Glutamatergic neuron (in vitro differentiated cells): Measurements from ENCODE around the gene CBFA2T3. TPM values are rescaled to one million over a fixed set of nuclear protein-coding genes. Genes with fewer than 3 reads are reported as not detected.
A peak's percentile ranks its signal among the peaks of the same experiment; 100 is the strongest.

ENCODE experiments used
- DNase-seq: peaks from one replicate; pipeline ENCODE4 v3.0.0; 2022
- H3K27ac Mint-ChIP-seq: one replicate; pipeline ENCODE4 v1.8.0; 2020; ENCODE audit warnings: mild to moderate bottlenecking, mixed read lengths, inconsistent platforms; ENCODE audit not compliant: unreplicated experiment
- H3K27me3 Mint-ChIP-seq: one replicate; pipeline ENCODE4 v1.8.0; 2020; ENCODE audit warnings: mild to moderate bottlenecking, moderate library complexity, mixed read lengths, inconsistent platforms; ENCODE audit not compliant: unreplicated experiment
- H3K36me3 Mint-ChIP-seq: one replicate; pipeline ENCODE4 v1.8.0; 2020; ENCODE audit warnings: mild to moderate bottlenecking, mixed read lengths, inconsistent platforms; ENCODE audit not compliant: unreplicated experiment
- H3K4me1 Mint-ChIP-seq: one replicate; pipeline ENCODE4 v1.8.0; 2020; ENCODE audit warnings: mild to moderate bottlenecking, low read depth, mixed read lengths, inconsistent platforms; ENCODE audit not compliant: unreplicated experiment
- H3K4me3 Mint-ChIP-seq: one replicate; pipeline ENCODE4 v1.8.0; 2020; ENCODE audit warnings: mild to moderate bottlenecking, mixed read lengths, inconsistent platforms; ENCODE audit not compliant: unreplicated experiment
- H3K9me3 Mint-ChIP-seq: one replicate; pipeline ENCODE4 v1.8.0; 2020; ENCODE audit warnings: mild to moderate bottlenecking, moderate library complexity, mixed read lengths, inconsistent platforms; ENCODE audit not compliant: unreplicated experiment
- CTCF ChIP-seq: fragments of 200-600 bp; sonication (generic); IDR thresholded peaks from one replicate; pipeline ENCODE4 v1.5.0; 2021; ENCODE audit not compliant: partially characterized antibody, unreplicated experiment
- total RNA-seq: library from RNA; stranded (reverse); fragmentation: NEBNext Ultra II Directional; extraction: Animal tissue kit (Norgen Biotek cat#: 25700); gene quantifications from one replicate; pipeline ENCODE4 v1.2.1, GENCODE V29; 2021; ENCODE audit not compliant: unreplicated experiment

The CBFA2T3 gene
- total RNA-seq, 1 donor from 2014 or later: 126 TPM

GRCh38 chr16:89023621-89024511, 46.9 kb upstream of the CBFA2T3 start:
- Mint-ChIP-seq H3K27me3 (peaks cover 5% of the 10 kb centered on the region), H3K27ac (no peak overlapping the region), H3K4me1 (peaks cover 11% of the 10 kb centered on the region), H3K4me3 (no peak overlapping the region), H3K36me3 (peaks cover 22% of the 10 kb centered on the region), H3K9me3 (peaks cover 14% of the 10 kb centered on the region)
- no peak for TF ChIP-seq CTCF
- DNase-seq: no peak

GRCh38 chr16:89023151-89023551, 46.1 kb upstream of the CBFA2T3 start:
- TF ChIP-seq CTCF: no peak
- Mint-ChIP-seq H3K4me3 (peak overlapping the region; percentile 0), H3K36me3 (peaks cover 22% of the 10 kb centered on the region), H3K27me3 (peaks cover 8% of the 10 kb centered on the region), H3K9me3 (peaks cover 14% of the 10 kb centered on the region), H3K27ac (peak overlapping the region; percentile 34), H3K4me1 (peaks cover 11% of the 10 kb centered on the region)
- no peak for DNase-seq

GRCh38 chr16:89022051-89022836, 45.2 kb upstream of the CBFA2T3 start:
- no peak for TF ChIP-seq CTCF

GRCh38 chr16:89020925-89021595, 44.1 kb upstream of the CBFA2T3 start:
- no peak for DNase-seq
- Mint-ChIP-seq H3K27ac (no peak overlapping the region), H3K36me3 (peaks cover 8% of the 10 kb centered on the region), H3K27me3 (peaks cover 12% of the 10 kb centered on the region), H3K4me1 (peaks cover 11% of the 10 kb centered on the region), H3K4me3 (no peak overlapping the region), H3K9me3 (peaks cover 9% of the 10 kb centered on the region)
- TF ChIP-seq CTCF: no peak

More at GRCh38 chr16:89022051-89022836, 45.2 kb upstream of the CBFA2T3 start:
- Mint-ChIP-seq H3K27me3 (peaks cover 10% of the 10 kb centered on the region), H3K4me3 (no peak overlapping the region), H3K9me3 (peaks cover 14% of the 10 kb centered on the region), H3K36me3 (peaks cover 18% of the 10 kb centered on the region), H3K27ac (no peak overlapping the region), H3K4me1 (peaks cover 11% of the 10 kb centered on the region)
- no peak for DNase-seq
